Measurements from ENCODE around the gene DCC.

DNA sequence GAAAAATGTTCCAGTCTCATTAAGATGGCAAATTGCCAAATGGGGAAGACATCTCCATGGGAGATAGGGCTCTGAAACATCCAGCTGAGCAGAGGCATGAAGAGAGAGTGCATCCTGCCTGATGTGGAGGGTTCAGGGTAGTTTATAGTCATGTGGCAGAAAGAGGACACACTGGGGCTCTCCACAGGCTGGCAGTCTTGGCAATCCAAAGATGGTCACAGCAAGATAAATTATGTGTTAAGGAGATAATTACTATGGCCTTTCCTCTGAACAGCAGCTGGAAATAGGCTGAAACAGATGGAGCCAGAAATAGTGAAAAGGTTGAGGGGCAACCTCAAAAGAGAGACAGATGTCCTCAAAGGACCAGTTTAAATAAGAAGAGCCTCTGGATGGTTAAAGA lies 97.2 kb downstream of the DCC start:
- TF ChIP-seq, protein P1, sequence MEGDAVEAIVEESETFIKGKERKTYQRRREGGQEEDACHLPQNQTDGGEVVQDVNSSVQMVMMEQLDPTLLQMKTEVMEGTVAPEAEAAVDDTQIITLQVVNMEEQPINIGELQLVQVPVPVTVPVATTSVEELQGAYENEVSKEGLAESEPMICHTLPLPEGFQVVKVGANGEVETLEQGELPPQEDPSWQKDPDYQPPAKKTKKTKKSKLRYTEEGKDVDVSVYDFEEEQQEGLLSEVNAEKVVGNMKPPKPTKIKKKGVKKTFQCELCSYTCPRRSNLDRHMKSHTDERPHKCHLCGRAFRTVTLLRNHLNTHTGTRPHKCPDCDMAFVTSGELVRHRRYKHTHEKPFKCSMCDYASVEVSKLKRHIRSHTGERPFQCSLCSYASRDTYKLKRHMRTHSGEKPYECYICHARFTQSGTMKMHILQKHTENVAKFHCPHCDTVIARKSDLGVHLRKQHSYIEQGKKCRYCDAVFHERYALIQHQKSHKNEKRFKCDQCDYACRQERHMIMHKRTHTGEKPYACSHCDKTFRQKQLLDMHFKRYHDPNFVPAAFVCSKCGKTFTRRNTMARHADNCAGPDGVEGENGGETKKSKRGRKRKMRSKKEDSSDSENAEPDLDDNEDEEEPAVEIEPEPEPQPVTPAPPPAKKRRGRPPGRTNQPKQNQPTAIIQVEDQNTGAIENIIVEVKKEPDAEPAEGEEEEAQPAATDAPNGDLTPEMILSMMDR (IDR thresholded peaks at IDR 0.05 in 8 of 11, conservative IDR thresholded peaks at IDR 0.05 in 3 of 11) = no peak
- no peak for TF ChIP-seq POLR2A (IDR thresholded peaks at IDR 0.05)

All from spleen (tissue), 7 donors.